ENCODE data around the gene ATP2A3.
A peak's percentile ranks its signal among the peaks of the same experiment; 100 is the strongest.

ATP2A3 gene

DNA sequence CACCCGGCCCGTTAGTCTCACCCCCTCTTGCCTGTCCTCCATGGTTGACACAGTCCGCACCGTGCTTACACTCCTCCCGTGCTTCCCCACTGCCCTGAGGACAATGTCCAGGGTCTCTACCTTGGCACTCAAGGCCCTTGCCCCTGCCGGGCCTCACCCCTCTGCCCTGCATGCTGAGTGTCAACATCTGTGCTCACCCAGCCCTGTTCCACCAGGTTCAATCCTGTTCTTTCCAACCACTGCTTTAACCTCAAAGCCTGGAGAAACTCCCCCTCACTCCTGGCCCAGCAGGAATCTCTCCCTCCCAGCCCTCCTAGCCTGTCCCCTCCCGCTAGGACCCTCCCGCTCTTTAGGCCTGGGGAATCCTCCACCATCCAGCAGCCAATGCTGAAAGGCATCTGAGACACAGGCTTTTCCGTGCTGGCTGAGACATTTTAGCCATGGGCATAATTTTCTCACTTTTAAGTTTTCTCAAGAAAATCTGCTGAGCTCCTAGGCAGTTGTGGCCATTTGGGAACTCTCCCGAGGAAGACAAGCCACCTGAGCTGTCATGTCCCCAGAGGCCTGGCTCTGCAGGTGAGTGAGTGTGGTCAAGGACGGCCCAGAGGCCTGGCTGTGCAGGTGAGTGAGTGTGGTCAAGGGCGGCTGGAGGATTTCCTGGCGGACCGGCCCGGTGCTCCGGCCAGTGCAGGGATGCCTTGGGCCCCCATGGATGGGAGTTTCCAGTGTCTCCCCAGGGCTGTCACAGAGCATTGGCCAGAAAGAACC lies 37.2 kb downstream of the ATP2A3 start:
- DNase-seq (ENCODE audit: low read depth) = no peak

DNA sequence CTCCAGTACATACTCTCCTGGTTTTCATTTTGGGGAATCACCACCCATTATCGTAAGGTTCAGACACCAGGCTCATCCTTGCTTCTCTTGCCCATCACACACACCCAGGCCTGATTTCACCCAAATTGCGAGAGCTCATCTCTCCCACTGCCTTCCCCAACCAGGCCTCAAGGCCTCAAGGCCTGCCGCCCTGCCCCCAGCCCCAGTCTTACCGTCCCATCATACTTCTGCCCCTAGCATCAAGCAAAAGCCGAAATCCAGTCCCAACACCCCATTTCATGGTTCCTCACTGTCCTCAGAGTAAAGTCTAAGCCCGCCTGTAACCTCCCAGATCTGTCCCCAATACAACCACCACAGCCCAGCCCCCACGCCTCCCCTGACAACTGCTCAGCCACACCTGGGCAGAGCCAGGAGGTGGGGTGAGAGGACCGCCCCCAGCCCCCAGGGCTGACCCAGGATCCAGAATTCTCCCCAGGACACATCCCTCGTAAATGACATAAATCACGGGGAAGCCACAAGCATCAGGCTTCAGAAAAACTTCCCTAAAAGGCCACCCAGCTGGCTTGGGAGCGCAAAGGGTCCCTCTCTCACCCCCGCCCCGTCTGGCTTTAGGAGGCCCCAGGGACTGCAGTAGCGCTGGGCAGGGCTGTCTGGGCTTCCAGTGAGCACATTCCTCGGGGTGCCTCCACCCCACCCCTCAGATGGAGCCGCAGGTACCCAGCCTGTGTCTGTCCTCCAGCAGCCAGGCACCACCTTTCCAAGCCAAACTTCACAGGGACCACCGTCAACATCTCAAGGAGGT lies 38.4 kb downstream of the ATP2A3 start:
- DNase-seq (ENCODE audit: low read depth) = no peak

DNA sequence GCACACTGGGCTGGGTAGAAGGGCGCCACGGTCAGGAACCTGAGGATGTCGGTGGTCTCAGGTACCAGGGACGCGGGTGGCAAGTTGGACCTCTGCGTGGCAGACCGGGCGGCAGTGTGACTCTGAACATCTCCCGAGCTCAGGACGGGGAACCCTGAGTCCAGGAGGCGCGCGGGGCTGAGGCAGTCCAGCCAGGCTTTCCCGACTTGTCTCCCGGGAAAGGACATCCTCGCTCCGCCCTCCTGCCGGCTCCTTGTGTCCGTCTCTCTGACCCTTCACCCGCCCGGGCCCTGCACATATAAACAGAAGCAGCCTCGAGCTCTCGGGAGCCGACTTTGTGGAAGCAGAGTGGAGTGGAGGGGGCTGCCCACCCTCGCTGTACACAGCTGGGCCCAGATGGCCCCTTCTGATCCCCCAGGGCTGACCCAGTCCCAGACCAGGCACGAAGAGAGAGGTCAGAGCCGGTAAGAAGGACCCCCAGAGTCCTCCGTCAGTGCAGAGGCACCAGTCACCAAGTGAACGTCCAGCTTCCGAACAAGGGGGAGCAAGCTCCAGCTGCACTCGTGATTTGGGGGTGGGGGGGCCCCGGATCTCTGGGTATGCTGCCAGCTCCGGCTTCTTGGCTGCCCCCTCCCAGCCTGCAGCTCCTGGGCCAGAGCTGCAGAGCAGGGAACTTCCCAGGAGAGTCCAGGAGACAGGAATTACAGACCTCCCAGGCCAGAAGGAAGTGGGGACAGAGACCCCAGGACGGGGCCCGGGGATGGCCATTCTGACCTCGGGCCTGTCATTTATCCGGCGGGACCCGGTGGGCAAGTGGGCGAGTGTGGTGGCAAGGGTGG lies 39.5 kb downstream of the ATP2A3 start:
- DNase-seq (ENCODE audit: low read depth) = no peak

DNA sequence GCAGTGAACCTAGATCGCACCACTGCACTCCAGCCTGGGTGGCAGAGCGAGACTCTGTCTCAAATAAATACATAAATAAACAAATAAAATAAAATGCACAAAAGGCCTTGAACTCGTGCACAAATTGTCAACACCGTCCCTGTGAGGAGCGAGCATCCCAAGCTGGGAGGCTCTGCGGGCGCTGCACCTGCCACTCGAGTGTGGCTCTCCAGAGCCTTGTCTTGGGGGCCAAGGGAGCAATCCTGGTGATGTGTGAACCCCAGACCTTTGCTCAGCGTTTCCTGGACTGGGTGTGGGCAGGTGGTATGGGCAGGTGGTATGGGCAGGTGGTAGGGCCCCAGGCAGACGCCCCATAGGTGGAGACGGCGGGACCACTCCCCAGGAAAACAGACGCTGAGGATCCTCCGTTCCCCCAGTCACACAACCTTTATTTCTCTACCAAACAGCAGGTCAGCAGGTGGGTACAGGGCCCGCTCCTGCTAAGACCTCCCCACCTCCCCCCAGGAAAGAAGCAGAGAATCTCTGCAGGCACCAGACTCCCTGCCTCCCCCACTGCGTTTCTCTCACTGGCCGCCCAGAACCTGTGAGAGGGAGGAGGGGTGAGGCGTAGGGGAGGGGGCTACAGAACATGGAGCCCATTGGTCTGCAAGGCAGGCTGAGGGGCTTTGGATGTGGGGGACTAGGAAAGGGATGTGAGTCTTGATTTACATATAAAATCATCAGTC lies 40.6 kb downstream of the ATP2A3 start:
- no peak for DNase-seq (ENCODE audit: low read depth)

DNA sequence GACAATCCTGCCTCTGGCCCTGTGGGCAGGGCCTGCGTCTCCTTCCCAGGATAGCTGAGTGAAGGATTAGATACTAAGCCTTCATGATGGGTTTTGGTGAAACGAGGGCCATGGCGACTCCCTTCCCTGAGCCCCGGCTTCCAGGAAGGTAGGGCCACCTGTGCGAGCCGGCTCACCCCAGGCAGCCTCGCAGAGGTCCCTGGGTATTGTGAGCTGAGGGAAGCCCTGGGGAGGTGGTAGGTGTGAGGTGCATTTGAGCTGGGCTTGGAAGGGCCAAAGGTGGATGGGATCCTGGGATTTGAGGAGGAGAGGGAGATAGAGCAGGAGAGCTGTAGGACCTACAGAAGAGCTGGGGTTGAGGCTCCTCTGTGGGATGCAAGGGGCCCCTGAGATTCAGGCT lies 41.5 kb downstream of the ATP2A3 start:
- no peak for DNase-seq (ENCODE audit: low read depth)

DNA sequence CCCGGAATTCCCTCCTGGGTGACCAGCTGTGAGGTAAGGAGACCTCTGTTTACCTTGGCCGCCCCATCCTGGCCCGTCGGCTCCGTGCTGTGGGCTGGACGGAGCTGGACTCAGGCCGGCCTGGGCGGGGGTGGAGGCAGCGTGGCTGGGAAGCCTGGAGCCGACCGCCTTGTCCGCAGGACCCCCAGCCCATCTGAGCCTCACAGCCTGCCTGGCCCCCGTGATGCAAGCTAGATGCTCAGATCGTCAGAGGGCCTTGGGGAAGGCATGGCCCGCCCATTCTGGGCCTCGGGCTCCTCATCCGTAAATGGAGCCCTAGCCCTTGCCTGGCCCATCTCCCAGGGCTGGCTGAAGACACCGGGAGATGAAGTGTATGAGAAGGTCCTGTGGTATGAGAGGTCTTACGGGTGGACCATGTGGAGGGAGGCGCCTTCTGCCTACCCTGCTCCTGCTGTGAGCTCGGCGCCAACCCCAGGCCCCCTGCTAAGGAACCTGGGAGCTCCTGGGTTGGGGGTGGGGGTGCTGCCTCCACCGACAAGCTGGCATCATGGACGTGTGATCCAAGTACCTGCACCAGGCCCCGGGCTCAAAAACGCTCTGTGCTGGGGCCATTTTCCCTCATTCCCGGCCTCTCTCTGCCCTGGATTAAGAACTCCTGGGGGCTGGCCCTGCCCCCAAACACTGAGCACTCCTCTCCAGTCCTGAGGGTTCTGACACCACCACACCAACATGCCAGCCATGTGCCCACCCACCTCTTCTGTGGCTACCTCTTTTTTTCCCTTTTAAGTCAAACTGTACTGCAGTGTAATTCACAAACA lies 42.5 kb downstream of the ATP2A3 start:
- DNase-seq (ENCODE audit: low read depth) = no peak

DNA sequence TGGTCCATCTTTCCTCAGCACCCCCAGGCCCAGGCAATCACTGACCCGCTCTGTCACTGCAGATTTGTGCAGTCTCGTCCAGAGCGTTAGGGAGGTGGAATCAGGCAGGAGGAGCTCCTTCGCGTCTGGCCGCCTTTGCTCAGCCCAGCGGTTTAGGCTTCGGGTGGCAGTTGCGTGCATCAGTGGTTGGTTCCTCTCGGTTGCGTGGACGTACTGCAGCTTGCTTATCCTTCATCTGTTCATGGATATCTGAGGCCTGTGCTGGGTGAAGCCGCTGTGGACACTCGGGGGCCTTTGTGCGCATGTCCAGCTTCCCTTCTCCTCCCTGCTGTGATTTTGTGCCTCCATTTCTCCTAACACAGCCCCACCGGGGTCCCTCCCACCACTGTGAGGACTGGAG lies 43.2 kb downstream of the ATP2A3 start:
- no peak for DNase-seq (ENCODE audit: low read depth)

DNA sequence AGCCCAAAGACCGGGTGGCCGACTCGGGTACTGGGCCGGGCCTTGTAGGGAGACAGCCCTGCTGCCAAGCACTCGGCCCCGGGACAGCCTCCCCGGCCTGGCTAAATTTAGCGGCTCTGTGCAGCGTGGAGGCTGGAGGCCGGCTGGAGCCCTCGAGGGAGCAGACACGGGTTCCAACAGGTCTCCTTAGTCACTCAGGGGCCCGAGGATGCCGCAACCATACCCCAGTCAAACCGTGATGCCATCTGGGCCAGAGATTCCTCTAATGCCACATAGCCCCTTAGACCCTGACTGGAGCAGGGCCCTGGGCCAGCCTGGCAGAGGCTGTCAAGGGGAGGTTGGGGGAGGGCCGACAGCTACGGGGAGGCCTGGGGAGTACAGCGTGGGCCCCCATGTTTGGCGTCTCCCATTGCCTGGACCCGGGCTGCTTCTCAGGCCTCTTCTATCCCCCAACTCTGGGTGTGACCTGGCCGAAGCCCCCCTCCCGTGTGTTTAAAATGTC lies 45.1 kb downstream of the ATP2A3 start:
- DNase-seq (ENCODE audit: low read depth) = no peak

DNA sequence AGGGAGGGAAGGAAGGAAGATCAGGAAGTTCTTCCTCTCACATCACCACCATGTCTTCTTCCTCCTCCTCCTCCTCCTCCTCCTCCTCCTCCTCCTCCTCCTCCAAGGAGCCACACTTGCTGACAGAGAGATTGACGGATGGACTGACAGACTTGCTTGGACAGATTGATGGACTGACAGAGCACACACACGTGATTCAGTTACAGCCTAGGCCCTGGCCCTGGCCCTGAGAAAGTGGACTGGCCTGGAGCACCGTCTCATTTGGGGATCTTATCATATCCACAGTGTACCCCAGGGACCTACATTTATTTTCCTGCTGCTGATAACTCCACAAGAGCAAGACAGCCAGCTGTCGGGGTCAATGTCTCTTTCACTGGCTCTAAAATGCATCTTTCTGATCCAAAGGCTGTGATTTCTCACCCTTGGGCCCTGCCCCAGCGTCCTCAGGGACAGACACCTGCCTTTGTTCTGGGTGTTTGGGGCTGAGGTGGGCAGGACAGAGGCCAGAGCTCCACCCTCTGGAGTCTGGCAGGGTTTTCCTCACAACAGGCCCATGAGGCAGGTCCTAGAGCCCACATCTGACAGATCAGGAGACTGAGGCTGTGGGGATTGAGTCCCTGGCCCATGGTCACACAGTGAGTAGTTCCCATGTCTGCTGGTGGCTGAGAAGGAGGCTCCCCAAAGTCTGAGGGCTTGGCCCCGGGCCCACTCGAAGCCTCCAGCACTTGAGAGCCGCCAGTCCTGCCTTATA lies 45.7 kb downstream of the ATP2A3 start:
- no peak for DNase-seq (ENCODE audit: low read depth)

DNA sequence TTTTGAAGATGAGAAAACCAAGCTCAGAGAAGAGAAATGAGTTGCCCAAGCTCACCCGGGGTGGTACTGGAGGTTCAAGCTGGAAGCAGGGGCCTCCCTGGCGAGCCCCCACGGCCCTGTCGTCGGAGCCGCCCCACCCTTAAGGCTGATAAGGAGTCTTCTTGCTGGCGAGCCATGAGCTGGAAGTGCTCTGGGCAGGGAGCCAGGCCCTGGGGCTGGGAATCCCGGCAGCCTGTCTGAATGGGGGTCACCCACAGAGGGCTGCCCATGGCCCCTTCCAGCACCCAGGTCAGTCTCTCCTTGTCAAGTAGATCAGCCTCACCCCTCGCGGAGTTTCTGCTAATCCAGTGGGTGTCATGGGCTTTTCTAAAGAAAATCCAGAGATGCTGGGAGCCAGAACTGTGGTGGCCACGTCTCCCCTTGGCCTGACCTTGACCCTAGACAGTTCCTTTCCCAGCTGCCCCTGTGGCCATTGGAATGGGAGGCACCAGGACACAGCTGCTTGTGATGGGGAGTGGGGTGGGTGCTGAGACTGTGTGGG lies 46.8 kb downstream of the ATP2A3 start:
- DNase-seq (ENCODE audit: low read depth) = no peak

DNA sequence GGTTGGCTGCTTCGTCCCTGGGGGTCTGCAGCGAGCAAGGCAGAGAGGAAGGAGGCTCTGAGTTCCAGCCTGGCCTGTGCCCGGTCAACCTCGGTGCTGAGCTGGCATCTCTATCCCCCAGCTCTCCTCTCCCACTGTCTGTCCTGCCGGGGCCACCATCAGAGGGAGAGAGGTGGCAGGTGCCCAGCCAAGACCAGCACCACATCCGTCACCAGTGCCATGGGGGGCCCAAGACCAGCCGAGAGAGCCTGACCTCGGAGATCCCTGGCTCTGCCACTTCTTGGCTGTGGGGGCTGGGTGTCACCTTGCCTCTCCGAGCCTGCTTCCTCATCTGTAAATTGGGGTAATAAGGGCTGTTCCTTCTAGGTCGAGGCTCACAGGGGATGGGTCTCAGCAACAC lies 47.4 kb downstream of the ATP2A3 start:
- no peak for DNase-seq (ENCODE audit: low read depth)

DNA sequence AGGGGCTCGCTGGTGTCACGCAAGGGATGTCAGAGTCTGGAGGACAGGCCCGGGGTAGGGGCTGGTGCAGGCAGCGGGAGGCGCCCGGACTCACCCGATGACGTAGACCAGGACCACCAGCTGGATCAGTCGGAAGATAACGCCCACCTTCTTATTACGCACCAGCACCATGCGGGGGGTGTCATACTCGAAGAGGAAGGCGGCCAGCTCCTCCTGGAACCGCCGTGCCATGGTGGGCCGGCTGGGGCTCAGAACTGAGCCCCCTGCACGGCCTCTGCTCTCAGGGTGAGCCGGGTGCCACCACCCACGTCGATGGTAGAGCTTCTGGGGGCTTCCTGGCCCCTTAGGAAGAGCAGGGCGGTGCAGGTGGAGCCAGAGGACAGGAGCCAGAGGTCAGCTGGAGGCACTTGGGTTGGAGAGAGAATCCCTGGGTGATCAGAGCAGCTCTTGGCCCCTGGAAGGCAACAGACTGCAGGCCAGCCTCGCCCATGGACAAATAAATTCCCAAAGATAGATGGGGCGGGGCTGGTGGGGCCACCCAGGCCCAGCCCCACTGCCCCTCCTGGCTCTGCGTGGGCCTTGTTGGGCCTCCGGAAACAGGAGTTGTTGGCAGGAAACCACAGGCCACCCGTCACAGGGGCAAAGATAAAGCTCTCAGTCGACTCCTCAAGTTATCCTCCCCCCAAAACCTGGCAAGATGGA lies 48.1 kb downstream of the ATP2A3 start, which contains the start of gene P2RX1:
P2RX1 (minus strand) TSS at position 471 of the 702 bp plus-strand sequence; CDS start at position 231, 240 bp downstream.
- no peak for DNase-seq (ENCODE audit: low read depth)

DNA sequence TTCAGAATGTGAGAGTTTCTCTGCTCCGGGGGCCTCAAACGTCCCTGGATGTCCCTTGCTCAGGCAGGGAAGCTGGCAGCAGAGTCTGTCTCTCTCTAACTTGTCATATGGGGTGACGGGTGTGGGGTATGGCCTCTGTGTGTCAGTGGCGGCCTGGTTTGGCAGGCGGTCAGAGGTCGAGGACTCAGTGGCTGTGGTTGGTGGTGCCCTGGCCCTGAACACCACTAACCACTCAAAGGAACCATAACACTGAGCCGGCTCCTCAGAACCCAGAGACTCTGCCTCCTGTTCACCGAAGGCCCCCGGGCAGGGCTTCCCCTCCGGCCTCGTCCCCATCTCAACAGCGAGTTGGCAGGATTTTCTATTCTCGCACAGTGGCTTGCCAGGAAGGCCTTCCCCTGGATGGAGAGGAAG lies 48.6 kb downstream of the ATP2A3 start:
- no peak for DNase-seq (ENCODE audit: low read depth)

DNA sequence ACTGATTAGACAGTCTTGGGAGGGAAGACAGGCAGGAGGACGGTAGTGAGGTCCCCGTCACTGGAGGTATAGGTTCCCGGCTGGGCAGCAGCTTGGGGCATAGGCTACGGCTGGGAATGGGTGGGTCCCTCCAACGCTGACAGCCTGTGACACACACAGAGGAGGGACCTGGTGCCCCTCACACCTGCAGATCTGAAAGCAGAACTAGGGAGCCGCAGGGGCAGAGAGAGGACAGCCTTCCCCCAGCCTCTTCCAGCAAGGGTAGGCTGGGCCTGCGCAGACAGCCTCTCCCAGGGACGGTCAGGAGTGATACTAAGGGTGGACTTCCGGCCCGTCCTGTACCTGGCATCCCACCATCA lies 49.9 kb downstream of the ATP2A3 start:
- no peak for DNase-seq (ENCODE audit: low read depth)

DNA sequence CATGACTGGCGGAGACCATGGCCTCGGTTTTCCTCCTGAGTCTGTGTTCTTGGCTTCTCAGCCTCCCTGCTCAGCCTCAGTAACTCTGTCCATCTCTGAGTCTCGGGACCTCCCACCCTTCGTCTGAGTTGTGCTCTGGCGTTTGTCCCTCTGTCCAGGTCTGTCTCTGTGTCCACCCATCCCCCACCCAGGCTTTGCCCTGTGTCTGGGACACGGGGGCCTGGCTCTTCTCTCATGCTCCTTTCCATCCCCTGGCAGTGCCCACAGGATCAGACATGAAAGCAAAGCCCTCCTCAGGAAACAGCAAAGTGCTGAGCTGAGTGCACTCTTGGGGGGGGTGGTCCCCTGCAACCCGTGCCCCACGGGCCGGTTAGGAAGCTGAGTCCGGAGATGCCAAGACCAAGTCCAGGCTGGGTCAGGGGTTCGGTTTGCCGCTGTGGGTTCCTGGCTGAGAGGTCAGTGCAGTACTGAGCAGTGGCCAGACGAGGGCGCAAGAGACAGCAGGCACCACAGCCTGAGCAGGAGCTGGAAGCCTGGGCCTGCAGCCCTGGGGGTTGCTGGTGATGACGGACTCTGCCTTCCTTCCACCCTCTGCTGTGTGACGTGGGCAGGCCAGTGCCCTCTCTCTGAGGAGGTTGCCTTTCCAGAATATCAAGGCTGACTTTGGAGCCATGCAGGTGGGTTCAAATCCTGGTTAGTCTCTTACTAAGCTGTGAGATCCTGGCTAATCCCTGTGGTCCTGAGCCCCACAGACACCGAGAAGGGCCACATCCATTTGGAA lies 50.5 kb downstream of the ATP2A3 start:
- peak; percentile 56 for DNase-seq (ENCODE audit: low read depth)

DNA sequence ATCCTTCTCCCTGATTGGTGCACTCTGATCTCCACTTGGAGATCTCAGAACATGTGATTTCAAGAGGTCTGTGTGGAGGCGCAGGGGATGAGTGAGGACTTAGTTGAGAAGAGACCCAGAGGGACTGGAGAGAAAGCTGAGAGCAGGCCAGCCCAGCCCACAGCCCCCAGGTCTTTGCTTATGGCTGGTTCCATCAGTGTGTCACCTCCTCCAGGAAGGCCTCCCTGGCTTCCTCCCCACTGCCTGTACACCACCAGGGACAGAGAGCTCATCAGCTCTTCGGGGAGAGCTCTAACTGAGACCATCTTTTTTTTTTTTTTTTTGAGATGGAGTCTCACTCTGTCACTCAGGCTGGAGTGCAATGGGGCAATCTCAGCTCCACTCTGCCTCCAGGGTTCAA lies 51.4 kb downstream of the ATP2A3 start:
- no peak for DNase-seq (ENCODE audit: low read depth)

DNA sequence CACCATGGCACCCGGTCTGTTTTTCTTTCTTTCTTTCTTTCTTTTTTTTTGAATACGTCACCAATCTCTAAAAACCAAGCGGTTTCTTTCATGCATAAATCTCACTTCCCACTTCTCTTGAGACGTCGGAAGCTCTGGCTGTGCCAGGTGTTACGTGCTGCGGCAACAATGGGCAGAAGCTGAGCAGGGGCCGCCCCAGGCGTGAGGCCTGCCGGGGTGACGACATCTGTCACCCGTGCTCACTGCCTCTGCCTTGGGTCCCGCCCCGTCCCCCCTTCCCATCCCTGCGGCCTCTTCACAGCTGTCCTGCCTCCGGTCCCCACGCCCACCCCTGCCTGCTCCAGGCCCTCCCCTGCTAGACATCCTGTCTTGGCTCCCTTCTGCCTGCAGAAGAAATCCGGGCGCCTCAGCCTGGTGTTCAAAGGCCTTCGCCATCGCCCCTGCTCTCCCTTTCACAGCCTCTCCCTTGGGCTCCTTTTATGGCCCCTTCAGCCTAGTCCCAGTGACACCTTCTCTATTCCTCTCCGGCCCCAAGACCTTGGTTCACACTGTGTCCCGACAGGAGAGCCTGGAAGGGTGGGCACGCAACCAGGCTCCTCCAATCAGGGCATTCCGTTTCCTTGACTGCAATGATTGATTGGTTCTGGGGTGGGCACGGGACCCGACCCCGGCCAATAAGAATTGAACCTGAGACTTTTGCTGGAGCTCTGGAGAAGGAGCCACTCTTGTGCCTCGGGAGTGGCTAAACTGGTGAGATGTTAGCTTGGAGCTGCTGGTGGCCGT lies 52.8 kb downstream of the ATP2A3 start:
- no peak for DNase-seq (ENCODE audit: low read depth)

All from fibroblast of gingiva (primary cell).